BE2C (cell line): ENCODE results near the gene CDH22.
A peak's percentile ranks its signal among the peaks of the same experiment; 100 is the strongest.

ENCODE experiments used
- DNase-seq: peaks from one replicate; pipeline ENCODE4 v3.0.0-alpha.2; 2020
- H3K27me3 ChIP-seq: fragments of 250-450 bp; sonication (Bioruptor Pico); 2 replicates; pipeline ENCODE4 v1.5.1; 2020; ENCODE audit warnings: mild to moderate bottlenecking
- H3K36me3 ChIP-seq: fragments of 250-450 bp; sonication (Bioruptor Pico); 2 replicates; pipeline ENCODE4 v1.5.1; 2020; ENCODE audit warnings: mild to moderate bottlenecking
- H3K4me1 ChIP-seq: fragments of 250-450 bp; sonication (Bioruptor Pico); 2 replicates; pipeline ENCODE4 v1.5.1; 2020
- H3K4me3 ChIP-seq: 2 replicates; pipeline ENCODE4 v1.5.1; 2011; ENCODE audit warnings: low read depth, low read length
- H3K9me3 ChIP-seq: fragments of 250-450 bp; sonication (Bioruptor Pico); 2 replicates; pipeline ENCODE4 v1.5.1; 2020
- CTCF ChIP-seq: IDR thresholded peaks from 2 replicates; pipeline ENCODE4 v1.5.1; 2012; ENCODE audit warnings: mild to moderate bottlenecking, low read depth, low read length

The CDH22 gene

GRCh38 chr20:46139266-46139889 lies 168.9 kb downstream of the CDH22 start:
- no peaks in the 10 kb centered on the region for H3K9me3 ChIP-seq
- TF ChIP-seq CTCF: peak; percentile 36
- H3K4me1 ChIP-seq: peaks cover 30% of the 10 kb centered on the region
- DNase-seq: peak; percentile 88
- no peak overlapping the region for H3K4me3 ChIP-seq
- no peaks in the 10 kb centered on the region for H3K36me3 ChIP-seq
- no peaks in the 10 kb centered on the region for H3K27me3 ChIP-seq

GRCh38 chr20:46137816-46138215 lies 170.5 kb downstream of the CDH22 start:
- Histone ChIP-seq H3K9me3 (no peaks in the 10 kb centered on the region), H3K4me3 (no peak overlapping the region), H3K27me3 (no peaks in the 10 kb centered on the region), H3K4me1 (peaks cover 30% of the 10 kb centered on the region), H3K36me3 (no peaks in the 10 kb centered on the region)
- DNase-seq: no peak
- TF ChIP-seq CTCF: no peak

GRCh38 chr20:46135856-46136633 lies 172.3 kb downstream of the CDH22 start:
- Histone ChIP-seq H3K4me3 (no peak overlapping the region), H3K27me3 (peaks cover 7% of the 10 kb centered on the region), H3K4me1 (peaks cover 22% of the 10 kb centered on the region), H3K9me3 (no peaks in the 10 kb centered on the region), H3K36me3 (no peaks in the 10 kb centered on the region)
- no peak for DNase-seq
- TF ChIP-seq CTCF: no peak

- TF ChIP-seq CTCF: no peak
- no peak for DNase-seq
- H3K27me3 ChIP-seq: peaks cover 13% of the 10 kb centered on the region
- H3K4me3 ChIP-seq: no peak overlapping the region
- no peaks in the 10 kb centered on the region for H3K36me3 ChIP-seq
- H3K9me3 ChIP-seq: no peaks in the 10 kb centered on the region
- peaks cover 16% of the 10 kb centered on the region for H3K4me1 ChIP-seq
These were observed 173.6 kb downstream of the CDH22 start for GRCh38 chr20:46134716-46135115.

GRCh38 chr20:46133886-46134654 lies 174.2 kb downstream of the CDH22 start:
- Histone ChIP-seq H3K4me3 (no peak overlapping the region), H3K9me3 (no peaks in the 10 kb centered on the region), H3K27me3 (peaks cover 19% of the 10 kb centered on the region), H3K4me1 (peaks cover 12% of the 10 kb centered on the region), H3K36me3 (no peaks in the 10 kb centered on the region)
- DNase-seq: no peak
- no peak for TF ChIP-seq CTCF

GRCh38 chr20:46132705-46133120 lies 175.6 kb downstream of the CDH22 start:
- no peaks in the 10 kb centered on the region for H3K36me3 ChIP-seq
- no peak overlapping the region for H3K4me3 ChIP-seq
- H3K9me3 ChIP-seq: no peaks in the 10 kb centered on the region
- peak; percentile 82 for DNase-seq
- peak; percentile 87 for TF ChIP-seq CTCF
- H3K4me1 ChIP-seq: peaks cover 3% of the 10 kb centered on the region
- H3K27me3 ChIP-seq: peaks cover 28% of the 10 kb centered on the region
